CD14-positive monocyte (primary cell): ENCODE data around the gene SLF2. TPM values are rescaled to one million over a fixed set of nuclear protein-coding genes. Genes with fewer than 3 reads are reported as not detected.

Experiments
- DNase-seq, 3 donors: peaks; one replicate each; pipeline ENCODE4 v3.0.0-alpha.2; 2011 to 2022
- H2AFZ ChIP-seq: 2 replicates; pipeline ENCODE4 v1.6.0; 2012; ENCODE audit warnings: mild to moderate bottlenecking, low read depth, low read length, inconsistent platforms; ENCODE audit not compliant: insufficient read depth, poor library complexity, severe bottlenecking
- H3K27ac ChIP-seq, 2 donors: 1 replicate in 1 of 2; 2 replicates in 1 of 2; pipeline ENCODE4 v1.5.1; 2012 to 2013; ENCODE audit warnings: low read length in 2 of 2, control low read depth in 1 of 2, inconsistent platforms in 1 of 2, low read depth in 1 of 2, mild to moderate bottlenecking in 1 of 2
- H3K27me3 ChIP-seq, 2 donors: one replicate each; pipeline versions ENCODE4 v1.6.0 to v1.6.1; 2011 to 2013; ENCODE audit warnings: low read length in 2 of 2; ENCODE audit not compliant: control insufficient read depth in 2 of 2, insufficient read depth in 2 of 2
- H3K36me3 ChIP-seq, 2 donors: replicated peaks in 1 of 2; 1 replicate in 1 of 2; 2 replicates in 1 of 2; pipeline versions ENCODE4 v1.5.1 to v1.6.1; 2012 to 2013; ENCODE audit warnings: low read length in 2 of 2, control low read depth in 1 of 2, inconsistent platforms in 1 of 2, mild to moderate bottlenecking in 1 of 2; ENCODE audit not compliant: insufficient read depth in 2 of 2, control insufficient read depth in 1 of 2
- H3K4me1 ChIP-seq, 2 donors: 1 replicate in 1 of 2; 2 replicates in 1 of 2; pipeline versions ENCODE4 v1.5.1 to v1.6.1; 2012 to 2013; ENCODE audit warnings: low read length in 2 of 2, control low read depth in 1 of 2, inconsistent platforms in 1 of 2, mild to moderate bottlenecking in 1 of 2, moderate library complexity in 1 of 2; ENCODE audit not compliant: insufficient read depth in 2 of 2, control insufficient read depth in 1 of 2
- H3K4me2 ChIP-seq: replicated peaks from 2 replicates; pipeline ENCODE3; 2012; ENCODE audit warnings: low read length, moderate library complexity, mild to moderate bottlenecking; ENCODE audit not compliant: poor library complexity, severe bottlenecking; ENCODE audit errors: extremely low read depth
- H3K4me3 ChIP-seq, 3 experiments: fragments of 200-600 bp in 1 of 3; sonication (generic) in 1 of 3; replicated peaks in 1 of 3; 1 replicate in 2 of 3; 2 replicates in 1 of 3; pipeline ENCODE4 v1.5.1; 2011 to 2013; ENCODE audit warnings: low read length in 3 of 3, mild to moderate bottlenecking in 3 of 3, control low read depth in 2 of 3, low read depth in 2 of 3, inconsistent platforms in 1 of 3, moderate library complexity in 1 of 3
- H3K79me2 ChIP-seq: 2 replicates; pipeline ENCODE4 v1.6.0; 2012; ENCODE audit warnings: mild to moderate bottlenecking, control low read depth, inconsistent platforms, low read length, moderate library complexity; ENCODE audit not compliant: insufficient read depth
- H3K9ac ChIP-seq: 2 replicates; pipeline ENCODE4 v1.6.0; 2017; ENCODE audit warnings: low read length, mild to moderate bottlenecking; ENCODE audit not compliant: insufficient read depth, poor library complexity, severe bottlenecking
- H3K9me3 ChIP-seq, 2 donors: replicated peaks in 1 of 2; 1 replicate in 1 of 2; 2 replicates in 1 of 2; pipeline versions ENCODE4 v1.5.1 to v1.6.1; 2012 to 2013; ENCODE audit warnings: low read length in 2 of 2, control low read depth in 1 of 2; ENCODE audit not compliant: control insufficient read depth in 1 of 2, insufficient read depth in 1 of 2
- H4K20me1 ChIP-seq: 2 replicates; pipeline ENCODE4 v1.6.0; 2012; ENCODE audit warnings: mild to moderate bottlenecking, low read length, control low read depth, moderate library complexity; ENCODE audit not compliant: insufficient read depth
- H3K27ac Mint-ChIP-seq, 7 donors: one replicate each; pipeline ENCODE4 v1.8.0; 2020; ENCODE audit warnings: mild to moderate bottlenecking in 7 of 7, mixed read lengths in 7 of 7, moderate library complexity in 6 of 7, inconsistent platforms in 2 of 7
- H3K27me3 Mint-ChIP-seq, 3 donors: one replicate each; pipeline ENCODE4 v1.8.0; 2021 to 2022; ENCODE audit warnings: low read depth in 3 of 3, mild to moderate bottlenecking in 3 of 3, mixed read lengths in 3 of 3, moderate library complexity in 3 of 3, inconsistent platforms in 1 of 3
- H3K36me3 Mint-ChIP-seq, 2 donors: one replicate each; pipeline ENCODE4 v1.8.0; 2020; ENCODE audit warnings: mixed read lengths in 2 of 2, inconsistent platforms in 1 of 2, mild to moderate bottlenecking in 1 of 2
- H3K4me1 Mint-ChIP-seq: one replicate; pipeline ENCODE4 v1.8.0; 2020; ENCODE audit warnings: mild to moderate bottlenecking, mixed read lengths
- H3K4me3 Mint-ChIP-seq, 2 donors: one replicate each; pipeline ENCODE4 v1.8.0; 2020; ENCODE audit warnings: mild to moderate bottlenecking in 2 of 2, mixed read lengths in 2 of 2, moderate library complexity in 1 of 2
- H3K9me3 Mint-ChIP-seq, 7 donors: one replicate each; pipeline ENCODE4 v1.8.0; 2020 to 2022; ENCODE audit warnings: mixed read lengths in 7 of 7, mild to moderate bottlenecking in 6 of 7, moderate library complexity in 6 of 7, inconsistent platforms in 2 of 7
- CTCF ChIP-seq: fragments of 200-600 bp; IDR thresholded peaks from one replicate; pipeline ENCODE4 v1.8.0; 2022; ENCODE audit warnings: antibody characterized with exemption, mild to moderate bottlenecking
- WGBS: methylation state at CpG from one replicate; pipeline ENCODE4 v1.1.5; 2013; ENCODE audit warnings: missing lambda C conversion rate; ENCODE audit not compliant: insufficient coverage; 5-methylcytosine and 5-hydroxymethylcytosine counted together
- intact Hi-C, 2 donors: fragments of 100-400 bp; cut with micrococcal nuclease; formaldehyde crosslinking; loops; one replicate each; pipeline versions ENCODE4 v1.15.0 to v1.15.1; 2023
- polyA plus RNA-seq, 3 donors: library from polyadenylated mRNA; depleted of rRNA in 1 of 3; unstranded in 2 of 3; stranded (reverse) in 1 of 3; fragments of 300-500 nt in 2 of 3; fragments of >200 nt in 1 of 3; fragmentation: Illumina TruSeq in 2 of 3; gene quantifications; 1 replicate in 2 of 3; 2 replicates in 1 of 3; pipeline ENCODE4 v1.2.3, GENCODE V29; 2012 to 2021

The SLF2 gene
- polyA plus RNA-seq, 3 donors, result 5.8 to 11.3 (median 6.4) TPM

- no peaks in the 10 kb centered on the region for H3K27me3 ChIP-seq
- WGBS, result 96% methylated on average over 3 of the region's 13 CpGs
- H3K36me3 ChIP-seq, result peaks cover 11 to 39% of the 10 kb centered on the region in 2 donors
- intact Hi-C loops, result no loop called here
- Mint-ChIP-seq H3K9me3 (peaks cover 0 to 1% (median 0%) of the 10 kb centered on the region in 7 donors), H3K27ac (no peak overlapping the region), H3K4me1 (no peaks in the 10 kb centered on the region), H3K4me3 (no peak overlapping the region), H3K36me3 (peaks cover 32 to 33% of the 10 kb centered on the region in 2 donors), H3K27me3 (peaks cover 0 to 2% (median 0%) of the 10 kb centered on the region in 3 donors)
- no peak overlapping the region for H2AFZ ChIP-seq
- H4K20me1 ChIP-seq, result no peaks in the 10 kb centered on the region
- DNase-seq, result no peak
- no peak overlapping the region for H3K4me3 ChIP-seq
- no peak overlapping the region for H3K9ac ChIP-seq
- H3K79me2 ChIP-seq, result no peaks in the 10 kb centered on the region
- no peaks in the 10 kb centered on the region for H3K4me1 ChIP-seq
- H3K27ac ChIP-seq, result no peak overlapping the region
- H3K9me3 ChIP-seq, result no peaks in the 10 kb centered on the region
- TF ChIP-seq CTCF, result no peak
- no peak overlapping the region for H3K4me2 ChIP-seq
Measured at GRCh38 chr10:100978121-100978900, 65.5 kb downstream of the SLF2 start.

- TF ChIP-seq CTCF, result no peak
- H3K36me3 ChIP-seq, result peaks cover 11 to 41% of the 10 kb centered on the region in 2 donors
- no peaks in the 10 kb centered on the region for H3K9me3 ChIP-seq
- H3K27ac Mint-ChIP-seq, result no peak overlapping the region
- peaks cover 0 to 1% (median 0%) of the 10 kb centered on the region in 7 donors for H3K9me3 Mint-ChIP-seq
- peaks cover 35 to 36% of the 10 kb centered on the region in 2 donors for H3K36me3 Mint-ChIP-seq
- H3K4me1 Mint-ChIP-seq, result no peaks in the 10 kb centered on the region
- no peak overlapping the region for H3K4me3 ChIP-seq
- no peak overlapping the region for H3K27ac ChIP-seq
- no peak overlapping the region for H3K9ac ChIP-seq
- no peaks in the 10 kb centered on the region for H3K79me2 ChIP-seq
- H4K20me1 ChIP-seq, result no peaks in the 10 kb centered on the region
- no peak overlapping the region for H2AFZ ChIP-seq
- no peaks in the 10 kb centered on the region for H3K4me1 ChIP-seq
- no peak for DNase-seq
- 97% methylated on average over 9 of the region's 10 CpGs for WGBS
- peaks cover 0 to 2% (median 0%) of the 10 kb centered on the region in 3 donors for H3K27me3 Mint-ChIP-seq
- intact Hi-C loops, result no loop called here
- no peaks in the 10 kb centered on the region for H3K27me3 ChIP-seq
- H3K4me3 Mint-ChIP-seq, result no peak overlapping the region
- H3K4me2 ChIP-seq, result no peak overlapping the region
Measured at GRCh38 chr10:100978901-100979195, 66.1 kb downstream of the SLF2 start.
